DOHH2 (cell line): ENCODE data around the gene SLC35E3.

Experiments used
- H3F3A ChIP-seq: fragments of 200-600 bp; sonication (generic), shearing (Covaris generic); 2 replicates; pipeline ENCODE4 v1.6.0; 2016; ENCODE audit warnings: antibody characterized with exemption, mild to moderate bottlenecking; ENCODE audit not compliant: control insufficient read depth, insufficient read depth
- H3K27ac ChIP-seq: fragments of 200-600 bp; sonication (generic); 2 replicates; pipeline ENCODE4 v1.5.1; 2014; ENCODE audit warnings: low read depth, mild to moderate bottlenecking, low read length, moderate library complexity
- H3K27me3 ChIP-seq: fragments of 200-600 bp; sonication (generic); 2 replicates; pipeline ENCODE4 v1.6.1; 2014; ENCODE audit warnings: mild to moderate bottlenecking, low read length, mixed read lengths; ENCODE audit not compliant: control insufficient read depth
- H3K36me3 ChIP-seq: fragments of 200-600 bp; sonication (generic); 2 replicates; pipeline ENCODE4 v1.6.1; 2014; ENCODE audit warnings: mild to moderate bottlenecking, low read length, moderate library complexity, mixed read lengths; ENCODE audit not compliant: control insufficient read depth
- H3K4me1 ChIP-seq: fragments of 200-600 bp; sonication (generic); 2 replicates; pipeline ENCODE4 v1.6.1; 2014; ENCODE audit warnings: mild to moderate bottlenecking, low read length, mixed read lengths; ENCODE audit not compliant: control insufficient read depth
- H3K4me2 ChIP-seq: fragments of 200-600 bp; sonication (generic); 2 replicates; pipeline ENCODE4 v1.6.0; 2014; ENCODE audit warnings: mild to moderate bottlenecking, low read length, moderate library complexity
- H3K4me3 ChIP-seq: fragments of 200-600 bp; sonication (generic); 2 replicates; pipeline ENCODE4 v1.5.1; 2014; ENCODE audit warnings: mild to moderate bottlenecking, low read length, mixed read lengths
- H3K79me2 ChIP-seq: fragments of 200-600 bp; sonication (generic); 2 replicates; pipeline ENCODE4 v1.6.1; 2014; ENCODE audit warnings: mild to moderate bottlenecking, low read length, mixed read lengths; ENCODE audit not compliant: control insufficient read depth
- H3K9me2 ChIP-seq: fragments of 200-600 bp; sonication (generic); replicated peaks from 2 replicates; pipeline ENCODE4 v1.6.1; 2014; ENCODE audit warnings: mild to moderate bottlenecking, low read length, mixed read lengths; ENCODE audit not compliant: control insufficient read depth
- H3K9me3 ChIP-seq: fragments of 200-600 bp; sonication (generic); 2 replicates; pipeline ENCODE4 v1.6.1; 2014; ENCODE audit warnings: antibody characterized with exemption, low read length, mixed read lengths; ENCODE audit not compliant: control insufficient read depth, insufficient read depth
- H4K20me1 ChIP-seq: fragments of 200-600 bp; sonication (generic); 2 replicates; pipeline ENCODE4 v1.6.0; 2014; ENCODE audit warnings: low read depth, mild to moderate bottlenecking, antibody characterized with exemption, low read length, moderate library complexity; ENCODE audit not compliant: control insufficient read depth, insufficient read depth
- EZH2phosphoT487 ChIP-seq: fragments of 200-600 bp; sonication (generic); IDR thresholded peaks from 2 replicates; pipeline ENCODE4 v1.6.1; 2017; ENCODE audit warnings: borderline replicate concordance, mild to moderate bottlenecking, antibody characterized with exemption, low read length, moderate library complexity, mixed read lengths
- TF ChIP-seq, protein P1 (sequence below): fragments of 200-600 bp; sonication (generic); IDR thresholded peaks from one replicate; pipeline ENCODE4 v1.5.1; 2014; ENCODE audit warnings: antibody characterized with exemption, mild to moderate bottlenecking, low read depth, low read length; ENCODE audit not compliant: poor library complexity, severe bottlenecking

Gene SLC35E3

DNA sequence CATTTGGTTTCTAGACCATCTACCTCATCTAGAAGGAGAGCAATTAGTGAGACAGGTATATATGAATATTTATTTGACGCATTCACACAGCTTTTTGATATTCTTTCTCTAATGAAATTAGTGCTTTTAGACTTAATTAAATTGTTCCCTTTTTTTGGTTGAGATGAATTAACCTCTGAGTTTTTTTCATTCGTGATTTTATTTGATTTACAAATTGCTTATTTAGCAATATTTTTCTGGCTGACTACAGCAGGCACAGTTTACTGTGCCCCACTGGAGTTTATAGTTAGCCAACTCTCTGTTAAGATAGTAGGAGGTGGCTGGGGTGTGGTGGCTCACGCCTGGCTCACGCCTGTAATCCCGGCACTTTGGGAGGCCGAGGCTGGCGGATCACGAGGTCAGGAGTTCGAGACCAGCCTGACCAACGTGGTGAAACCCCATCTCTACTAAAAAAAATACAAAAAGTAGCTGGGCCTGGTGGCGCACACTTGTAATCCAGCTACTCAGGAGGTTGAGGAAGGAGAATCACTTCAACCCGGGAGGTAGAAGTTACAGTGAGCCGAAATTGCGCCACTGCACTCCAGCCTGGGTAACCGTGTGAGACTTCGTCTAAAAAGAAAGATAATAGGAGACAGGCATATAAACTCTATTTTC, 78.7 kb downstream of the SLC35E3 start:
- Histone ChIP-seq H3K9me2 (no peaks in the 10 kb centered on the region), H3K9me3 (no peaks in the 10 kb centered on the region), H3K4me3 (no peak overlapping the region), H3K27ac (no peak overlapping the region), H3K4me2 (no peak overlapping the region), H3K79me2 (peaks cover 53% of the 10 kb centered on the region), H4K20me1 (0 out of 2 replicates have a peak, but pooled peaks cover 14% of the 10 kb centered on the region), H3F3A (peaks cover 79% of the 10 kb centered on the region), H3K36me3 (peaks cover 100% of the 10 kb centered on the region), H3K4me1 (peaks cover 18% of the 10 kb centered on the region), H3K27me3 (no peaks in the 10 kb centered on the region)
- TF ChIP-seq EZH2phosphoT487, result no peak
- TF ChIP-seq, protein P1, sequence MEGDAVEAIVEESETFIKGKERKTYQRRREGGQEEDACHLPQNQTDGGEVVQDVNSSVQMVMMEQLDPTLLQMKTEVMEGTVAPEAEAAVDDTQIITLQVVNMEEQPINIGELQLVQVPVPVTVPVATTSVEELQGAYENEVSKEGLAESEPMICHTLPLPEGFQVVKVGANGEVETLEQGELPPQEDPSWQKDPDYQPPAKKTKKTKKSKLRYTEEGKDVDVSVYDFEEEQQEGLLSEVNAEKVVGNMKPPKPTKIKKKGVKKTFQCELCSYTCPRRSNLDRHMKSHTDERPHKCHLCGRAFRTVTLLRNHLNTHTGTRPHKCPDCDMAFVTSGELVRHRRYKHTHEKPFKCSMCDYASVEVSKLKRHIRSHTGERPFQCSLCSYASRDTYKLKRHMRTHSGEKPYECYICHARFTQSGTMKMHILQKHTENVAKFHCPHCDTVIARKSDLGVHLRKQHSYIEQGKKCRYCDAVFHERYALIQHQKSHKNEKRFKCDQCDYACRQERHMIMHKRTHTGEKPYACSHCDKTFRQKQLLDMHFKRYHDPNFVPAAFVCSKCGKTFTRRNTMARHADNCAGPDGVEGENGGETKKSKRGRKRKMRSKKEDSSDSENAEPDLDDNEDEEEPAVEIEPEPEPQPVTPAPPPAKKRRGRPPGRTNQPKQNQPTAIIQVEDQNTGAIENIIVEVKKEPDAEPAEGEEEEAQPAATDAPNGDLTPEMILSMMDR, result no peak

DNA sequence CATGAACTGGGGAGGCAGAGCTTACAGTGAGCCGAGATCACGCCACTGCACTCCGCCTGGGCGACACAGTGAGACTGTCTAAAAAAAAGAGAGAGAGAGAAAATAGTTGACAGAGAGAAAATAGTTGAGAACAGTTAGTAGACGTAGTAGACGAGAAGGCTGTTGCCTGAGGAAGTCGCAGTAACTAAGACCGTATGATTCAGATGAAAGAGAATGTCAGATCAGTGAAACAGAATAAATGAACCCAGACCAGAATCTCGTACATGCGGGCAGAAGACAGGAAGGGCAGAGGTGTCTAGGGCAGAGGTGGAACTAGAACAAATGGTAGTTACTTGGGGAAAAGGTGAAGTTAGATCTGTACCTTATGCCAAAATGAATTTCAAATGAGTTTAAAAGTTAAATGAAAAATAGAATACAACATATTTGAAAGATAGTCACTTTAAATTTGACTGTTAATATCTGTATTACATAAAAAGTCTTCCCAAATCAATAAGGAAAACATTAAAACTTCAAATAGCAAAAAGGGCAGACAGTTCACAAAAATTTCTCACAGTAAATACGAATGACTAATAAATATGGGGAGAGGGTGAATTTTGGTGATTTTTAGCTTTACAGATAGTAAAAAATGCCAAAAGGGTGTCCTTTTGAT, 79.7 kb downstream of the SLC35E3 start:
- H3F3A ChIP-seq, result peaks cover 77% of the 10 kb centered on the region
- peaks cover 14% of the 10 kb centered on the region for H3K4me1 ChIP-seq
- H3K9me2 ChIP-seq, result no peaks in the 10 kb centered on the region
- peaks cover 100% of the 10 kb centered on the region for H3K36me3 ChIP-seq
- peaks cover 51% of the 10 kb centered on the region for H3K79me2 ChIP-seq
- TF ChIP-seq EZH2phosphoT487, result no peak
- TF ChIP-seq, protein P1, result no peak
- H3K27ac ChIP-seq, result no peak overlapping the region
- H3K4me3 ChIP-seq, result no peak overlapping the region
- 0 out of 2 replicates have a peak, but pooled peaks cover 7% of the 10 kb centered on the region for H4K20me1 ChIP-seq
- no peaks in the 10 kb centered on the region for H3K9me3 ChIP-seq
- H3K27me3 ChIP-seq, result no peaks in the 10 kb centered on the region
- no peak overlapping the region for H3K4me2 ChIP-seq

DNA sequence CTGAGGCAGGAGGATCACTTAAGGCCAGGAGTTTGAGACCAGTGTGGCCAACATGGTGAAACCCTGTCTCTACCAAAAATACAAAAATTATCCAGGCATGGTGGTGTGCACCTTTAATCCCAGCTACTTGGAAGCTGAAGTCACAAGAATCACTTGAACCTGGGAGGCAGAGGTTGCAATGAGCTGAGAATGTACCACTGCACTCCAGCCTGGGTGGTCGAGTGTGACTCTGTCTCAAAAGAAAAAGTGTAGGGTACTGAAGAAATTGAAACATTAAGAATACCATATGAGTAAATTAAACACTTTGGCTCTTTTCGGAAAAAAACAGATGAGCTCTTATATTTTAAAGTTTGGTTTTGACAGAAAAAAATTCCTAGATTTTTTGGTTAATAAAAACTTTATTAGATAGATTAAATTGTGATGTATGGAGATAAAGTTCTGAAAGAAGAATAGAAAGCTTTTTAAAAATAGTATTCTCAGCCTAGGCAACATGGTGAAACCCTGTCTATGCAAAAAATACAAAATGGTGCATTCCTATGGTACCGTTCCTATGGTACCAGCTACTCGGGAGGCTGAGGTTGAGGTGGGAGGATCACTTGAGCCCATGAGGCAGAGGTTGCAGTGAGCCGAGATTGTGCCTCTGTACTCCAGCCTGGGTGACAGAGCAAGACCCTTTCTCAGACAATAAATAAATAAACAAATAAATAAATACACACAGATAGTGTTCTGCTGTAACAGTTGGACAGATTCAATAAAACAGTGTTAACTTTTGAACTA, 82.1 kb downstream of the SLC35E3 start:
- Histone ChIP-seq H3K4me3 (no peak overlapping the region), H3K27me3 (no peaks in the 10 kb centered on the region), H3K27ac (no peak overlapping the region), H3K9me3 (no peaks in the 10 kb centered on the region), H3K79me2 (peaks cover 50% of the 10 kb centered on the region), H4K20me1 (peaks cover 12% of the 10 kb centered on the region), H3K4me1 (peaks cover 9% of the 10 kb centered on the region), H3K36me3 (peaks cover 97% of the 10 kb centered on the region), H3F3A (peaks cover 69% of the 10 kb centered on the region), H3K4me2 (no peak overlapping the region), H3K9me2 (no peaks in the 10 kb centered on the region)
- no peak for TF ChIP-seq EZH2phosphoT487
- TF ChIP-seq, protein P1, result no peak
